GM12878 (cell line): Measurements from ENCODE around the gene PEX6. TPM values are rescaled to one million over a fixed set of nuclear protein-coding genes. Genes with fewer than 3 reads are reported as not detected.

ENCODE experiments used
- ATAC-seq: fragments of 200-7000 bp; cut with Tn5 transposase; 3 replicates; pipeline ENCODE4 v1.9.1; 2020; ENCODE audit warnings: mild to moderate bottlenecking, moderate library complexity
- BruUV-seq: library from RNA; stranded (reverse); fragments of 400-500 nt; replicated peaks from 2 replicates; lab custom pipeline; 2021; lab: Mats Ljungman, UMichigan
- CTCF ChIA-PET: fragments of 300-600 bp; sonication (Branson Sonifier 250); formaldehyde crosslinking; extraction: SDS; loops from one replicate; lab custom pipeline; 2021; ENCODE audit warnings: inconsistent platforms; lab: Yijun Ruan, JAX
- POLR2A ChIA-PET: fragments of 350-600 bp; formaldehyde crosslinking; extraction: SDS; loops from one replicate; lab custom pipeline; 2021; ENCODE audit warnings: inconsistent platforms; lab: Charles Lee
- RAD21 ChIA-PET: fragments of 300-600 bp; sonication (Branson Sonifier 250); formaldehyde crosslinking; loops from one replicate; lab custom pipeline; 2023; ENCODE audit warnings: antibody characterized with exemption; ENCODE audit not compliant: unreplicated experiment; lab: Charles Lee
- SMC1A ChIA-PET: fragments of 300-600 bp; sonication (Branson Sonifier 250); formaldehyde crosslinking; loops from one replicate; lab custom pipeline; 2023; ENCODE audit not compliant: unreplicated experiment, uncharacterized antibody; lab: Charles Lee
- DNase-seq: peaks from one replicate; pipeline ENCODE4 v3.0.0-alpha.2; 2011; ENCODE audit warnings: low read depth, low spot score
- FAIRE-seq: peaks from 3 replicates; lab custom pipeline; 2011; peaks lifted over from hg19 to GRCh38; lab: Jason Lieb, UNC
- H2AFZ ChIP-seq: 2 replicates; pipeline ENCODE4 v1.6.0; 2011; ENCODE audit warnings: low read depth, low read length, control low read depth; ENCODE audit not compliant: control insufficient read depth
- H3K27ac ChIP-seq: 2 replicates; pipeline ENCODE4 v1.5.1; 2011; ENCODE audit warnings: control low read depth; ENCODE audit not compliant: control insufficient read depth, insufficient read depth
- H3K27me3 ChIP-seq, 2 experiments: replicated peaks in 1 of 2; 2 replicates each; pipeline versions ENCODE4 v1.6.0 to v1.6.1; 2011; ENCODE audit warnings: low read length in 1 of 2; ENCODE audit not compliant: control insufficient read depth in 2 of 2, insufficient read depth in 2 of 2
- H3K36me3 ChIP-seq, 2 experiments: 2 replicates each; pipeline ENCODE4 v1.5.1; 2011; ENCODE audit warnings: low read length in 1 of 2; ENCODE audit not compliant: control insufficient read depth in 2 of 2, insufficient read depth in 2 of 2
- H3K4me1 ChIP-seq: 2 replicates; pipeline ENCODE4 v1.6.1; 2011; ENCODE audit warnings: mild to moderate bottlenecking, low read length, moderate library complexity, mixed read lengths; ENCODE audit not compliant: control insufficient read depth, insufficient read depth
- H3K4me2 ChIP-seq: 2 replicates; pipeline ENCODE4 v1.6.0; 2011; ENCODE audit warnings: control low read depth; ENCODE audit not compliant: control insufficient read depth, insufficient read depth
- H3K4me3 ChIP-seq: fragments of 200-600 bp; sonication (generic); 2 replicates; pipeline ENCODE4 v1.5.1; 2016
- H3K79me2 ChIP-seq: 2 replicates; pipeline ENCODE4 v1.6.0; 2011; ENCODE audit warnings: low read length; ENCODE audit not compliant: control insufficient read depth, insufficient read depth
- H3K9ac ChIP-seq: 2 replicates; pipeline ENCODE4 v1.8.0; 2011; ENCODE audit warnings: low read length, control low read depth, mixed read lengths; ENCODE audit not compliant: control insufficient read depth, insufficient read depth
- H3K9me3 ChIP-seq: replicated peaks from 3 replicates; pipeline ENCODE4 v1.5.1; 2011; ENCODE audit warnings: mild to moderate bottlenecking, low read length; ENCODE audit not compliant: control insufficient read depth, insufficient read depth
- H4K20me1 ChIP-seq: 2 replicates; pipeline ENCODE4 v1.6.0; 2011; ENCODE audit not compliant: control insufficient read depth, insufficient read depth
- CBFB ChIP-seq: IDR thresholded peaks from 2 replicates; pipeline ENCODE4 v1.6.1; 2016; ENCODE audit warnings: antibody characterized with exemption, low read depth
- CEBPB ChIP-seq, 2 experiments: fragments of 150-350 bp in 1 of 2; IDR thresholded peaks; 2 replicates each; pipeline ENCODE4 v1.6.1; 2012 to 2014; ENCODE audit warnings: low read depth in 2 of 2, low read length in 2 of 2, borderline replicate concordance in 1 of 2, inconsistent platforms in 1 of 2
- EED ChIP-seq: sonication (generic); IDR thresholded peaks from 2 replicates; pipeline ENCODE4 v1.6.1; 2016; ENCODE audit warnings: antibody characterized with exemption, low read depth
- ETV6 ChIP-seq, 2 experiments: fragments of 450-650 bp in 1 of 2; IDR thresholded peaks in 1 of 2; conservative IDR thresholded peaks in 1 of 2; 2 replicates each; pipeline ENCODE4 v1.6.1; 2014; ENCODE audit warnings: antibody characterized with exemption in 1 of 2, borderline replicate concordance in 1 of 2, low read depth in 1 of 2, mild to moderate bottlenecking in 1 of 2, moderate library complexity in 1 of 2
- GABPA ChIP-seq: IDR thresholded peaks from 2 replicates; pipeline ENCODE4 v1.6.1; 2014; ENCODE audit warnings: antibody characterized with exemption, low read depth, mild to moderate bottlenecking, inconsistent platforms
- IKZF1 ChIP-seq: fragments of 450-650 bp; conservative IDR thresholded peaks from 2 replicates; pipeline ENCODE4 v1.6.1; 2017; ENCODE audit warnings: antibody characterized with exemption, mild to moderate bottlenecking
- IKZF2 ChIP-seq, 2 experiments: fragments of 450-650 bp; IDR thresholded peaks; 2 replicates each; pipeline ENCODE4 v1.6.1; 2017; ENCODE audit warnings: mild to moderate bottlenecking in 2 of 2, moderate library complexity in 2 of 2
- IRF4 ChIP-seq: IDR thresholded peaks from 2 replicates; pipeline ENCODE4 v1.6.1; 2011; ENCODE audit warnings: low read depth, low read length
- MTA3 ChIP-seq: IDR thresholded peaks from 2 replicates; pipeline ENCODE4 v1.6.1; 2012; ENCODE audit warnings: low read length, inconsistent platforms, borderline replicate concordance
- NRF1 ChIP-seq: conservative IDR thresholded peaks from 2 replicates; pipeline ENCODE4 v1.6.1; 2011; ENCODE audit warnings: mild to moderate bottlenecking, low read depth, low read length, improper control_type of control experiment
- PAX5 ChIP-seq: IDR thresholded peaks from 2 replicates; pipeline ENCODE4 v1.6.1; 2011; ENCODE audit warnings: low read depth, low read length, borderline replicate concordance
- POLR2AphosphoS5 ChIP-seq: IDR thresholded peaks from 2 replicates; pipeline ENCODE4 v1.6.1; 2011; ENCODE audit warnings: mild to moderate bottlenecking, low read length, inconsistent platforms
- RAD51 ChIP-seq: fragments of 450-650 bp; IDR thresholded peaks from 2 replicates; pipeline ENCODE4 v1.6.1; 2016; ENCODE audit warnings: moderate library complexity, mild to moderate bottlenecking, inconsistent platforms
- RUNX3 ChIP-seq: IDR thresholded peaks from 2 replicates; pipeline ENCODE4 v1.6.1; 2012; ENCODE audit warnings: low read length, inconsistent platforms
- SPI1 ChIP-seq: IDR thresholded peaks from 2 replicates; pipeline ENCODE4 v1.6.1; 2011; ENCODE audit warnings: low read depth, mild to moderate bottlenecking, low read length, moderate library complexity, borderline replicate concordance; ENCODE audit not compliant: insufficient read depth
- TCF12 ChIP-seq: IDR thresholded peaks from 2 replicates; pipeline ENCODE4 v1.6.1; 2011; ENCODE audit warnings: low read depth, mild to moderate bottlenecking, low read length
- TCF3 ChIP-seq: IDR thresholded peaks from 2 replicates; pipeline ENCODE4 v1.6.1; 2012; ENCODE audit warnings: low read depth, mild to moderate bottlenecking, low read length, borderline replicate concordance; ENCODE audit not compliant: insufficient read depth
- WRNIP1 ChIP-seq: IDR thresholded peaks from 2 replicates; pipeline ENCODE4 v1.6.1; 2011; ENCODE audit warnings: low read depth, low read length, improper control_type of control experiment, borderline replicate concordance
- ZBED1 ChIP-seq: IDR thresholded peaks from 2 replicates; pipeline ENCODE4 v1.6.1; 2016; ENCODE audit warnings: borderline replicate concordance
- ZNF207 ChIP-seq: fragments of 450-650 bp; IDR thresholded peaks from 2 replicates; pipeline ENCODE4 v1.6.1; 2014; ENCODE audit warnings: antibody characterized with exemption, mild to moderate bottlenecking, borderline replicate concordance
- WGBS: methylation state at CpG from one replicate; pipeline ENCODE4 v1.1.6; 2016; ENCODE audit warnings: low lambda C conversion rate; ENCODE audit not compliant: insufficient replicate concordance, insufficient coverage; ENCODE audit errors: missing lambda C conversion rate; 5-methylcytosine and 5-hydroxymethylcytosine counted together
- in situ Hi-C: fragments of 300-500 bp; cut with MboI; formaldehyde crosslinking; loops from 9 replicates; pipeline ENCODE4 v1.14.3; 2018; ENCODE audit warnings: mixed read lengths
- intact Hi-C: fragments of 100-400 bp; cut with micrococcal nuclease; formaldehyde crosslinking; loops from one replicate; pipeline ENCODE4 v1.14.2; 2022; ENCODE audit not compliant: unreplicated experiment
- polyA plus RNA-seq, 11 experiments: library from polyadenylated mRNA; depleted of rRNA in 4 of 11; unstranded in 6 of 11; stranded (reverse) in 5 of 11; fragments of >200 nt; fragmentation: Nextera tagmentation in 4 of 11; fragmentation: Illumina TruSeq in 1 of 11; extraction: Ambion mirVana in 4 of 11; extraction: Trizol in 1 of 11; gene quantifications; 1 replicate in 1 of 11; 2 replicates in 10 of 11; pipeline versions ENCODE4 v1.2.1 to v1.2.3, GENCODE V29; 2011 to 2016; ENCODE audit warnings: inconsistent platforms in 2 of 11, missing spikeins in 2 of 11, low read depth in 1 of 11
- total RNA-seq, 4 experiments: library from RNA; depleted of rRNA in 3 of 4; stranded (reverse); fragments of >200 nt in 3 of 4; fragmentation: Illumina TruSeq in 1 of 4; extraction: Trizol in 1 of 4; gene quantifications; 2 replicates each; pipeline versions ENCODE4 v1.2.1 to v1.2.3, GENCODE V29; 2013 to 2021
- TF ChIP-seq, protein P1 (sequence below): IDR thresholded peaks from 2 replicates; pipeline ENCODE4 v1.6.1; 2012; ENCODE audit warnings: low read length, inconsistent platforms

The PEX6 gene
- total and polyA plus RNA-seq, 10 of the 15 experiments (the other 5 are each of a cell fraction or from before 2014, with no cell fraction given): 0.39 to 21.1 (median 7.8) TPM

GRCh38 chr6:42935322-42935721 lies 43.7 kb downstream of the PEX6 start:
- TF ChIP-seq, protein P1, sequence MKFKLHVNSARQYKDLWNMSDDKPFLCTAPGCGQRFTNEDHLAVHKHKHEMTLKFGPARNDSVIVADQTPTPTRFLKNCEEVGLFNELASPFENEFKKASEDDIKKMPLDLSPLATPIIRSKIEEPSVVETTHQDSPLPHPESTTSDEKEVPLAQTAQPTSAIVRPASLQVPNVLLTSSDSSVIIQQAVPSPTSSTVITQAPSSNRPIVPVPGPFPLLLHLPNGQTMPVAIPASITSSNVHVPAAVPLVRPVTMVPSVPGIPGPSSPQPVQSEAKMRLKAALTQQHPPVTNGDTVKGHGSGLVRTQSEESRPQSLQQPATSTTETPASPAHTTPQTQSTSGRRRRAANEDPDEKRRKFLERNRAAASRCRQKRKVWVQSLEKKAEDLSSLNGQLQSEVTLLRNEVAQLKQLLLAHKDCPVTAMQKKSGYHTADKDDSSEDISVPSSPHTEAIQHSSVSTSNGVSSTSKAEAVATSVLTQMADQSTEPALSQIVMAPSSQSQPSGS: peak; percentile 27; the same call in 1 of the 2 replicates
- TF ChIP-seq POLR2AphosphoS5: no peak
- TF ChIP-seq WRNIP1: no peak
- TF ChIP-seq IKZF2 (IDR thresholded peaks at IDR 0.05): peak; percentile 39 to 53; a peak in 3 of 4 replicates
- peak; percentile 90 for TF ChIP-seq RUNX3
- TF ChIP-seq GABPA: 0 out of 2 replicates have a peak, but pooled peaks have one; percentile 29
- no peak for TF ChIP-seq ZBED1
- 0 out of 2 replicates have a peak, but pooled peaks have one; percentile 66 for TF ChIP-seq MTA3
- TF ChIP-seq CBFB: peak; percentile 71
- TF ChIP-seq SPI1: peak; percentile 88
- TF ChIP-seq ZNF207: no peak
- peak; percentile 62 for TF ChIP-seq IKZF1
- TF ChIP-seq TCF3: 0 out of 2 replicates have a peak, but pooled peaks have one; percentile 22
- TF ChIP-seq NRF1: no peak
- TF ChIP-seq PAX5: peak; percentile 62; the same call in 1 of the 2 replicates
- TF ChIP-seq RAD51: no peak
- peak; percentile 67; the same call in 1 of the 2 replicates for TF ChIP-seq EED
- peak; percentile 83 for TF ChIP-seq TCF12
- peak in 1 of 2 experiments; percentile 68; a peak in 2 of 4 replicates for TF ChIP-seq ETV6 (conservative IDR thresholded peaks at IDR 0.05 in 1 of 2, IDR thresholded peaks at IDR 0.05 in 1 of 2; ENCODE audit: borderline replicate concordance in 1 of 2, low read depth in 1 of 2)
- TF ChIP-seq CEBPB (IDR thresholded peaks at IDR 0.05; ENCODE audit: borderline replicate concordance in 1 of 2, low read depth in 2 of 2, low read length in 2 of 2): no peak
- TF ChIP-seq IRF4: peak; percentile 52; the same call in 1 of the 2 replicates
- FAIRE-seq (no peak), ATAC-seq (peak; percentile 37), DNase-seq (peak; percentile 34)
- intact Hi-C loops (no loop called here), in situ Hi-C loops (no loop called here)
- H2AFZ ChIP-seq: no peak overlapping the region
- H3K79me2 ChIP-seq: peaks cover 52% of the 10 kb centered on the region
- H3K27me3 ChIP-seq: no peaks in the 10 kb centered on the region
- peaks cover 25% of the 10 kb centered on the region for H3K4me1 ChIP-seq
- BruUV-seq: no TSS peak
- H3K4me3 ChIP-seq: no peak overlapping the region
- WGBS: 38% methylated on average over 7 of the region's 7 CpGs
- 0 out of 2 replicates have a peak overlapping the region, but pooled peaks have one; percentile 2 for H3K4me2 ChIP-seq
- ChIA-PET RAD21 (interaction anchor here (0.6 to 0.9 kb wide), 2 partner anchors 27 to 172 kb away, joined by 3 read pairs; no protein-coding TSS in a partner anchor), CTCF (interaction anchor here (0.5 to 2.7 kb wide), 5 partner anchors 17 to 366 kb away, joined by 3 to 8 read pairs (median 3); partner anchors contain the start of gene PPP2R5D), POLR2A (no interaction called here), SMC1A (interaction anchor here (0.6 to 1.4 kb wide), 4 partner anchors 29 to 49 kb away, joined by 3 to 5 read pairs (median 4); partner anchors contain the start of gene PPP2R5D)
- H3K36me3 ChIP-seq: peaks cover 36 to 51% of the 10 kb centered on the region in 2 experiments
- H3K9me3 ChIP-seq: no peaks in the 10 kb centered on the region
- H3K9ac ChIP-seq: no peak overlapping the region
- H4K20me1 ChIP-seq: peaks cover 12% of the 10 kb centered on the region
- H3K27ac ChIP-seq: no peak overlapping the region
